HG02763 (cell line): ENCODE results near the gene CLECL1.
"Not testable (repeated sequence)": the region's sequence is repeated elsewhere in the genome, so short reads cannot be mapped to it uniquely, and the experiment has no call there.

ENCODE experiments used
- ATAC-seq: cut with Tn5 transposase; IDR thresholded peaks from one replicate; pipeline ENCODE4 v1.9.1; 2021; ENCODE audit warnings: mild to moderate bottlenecking, moderate library complexity; ENCODE audit not compliant: unreplicated experiment

CLECL1 gene

GRCh38 chr12:9752145-9752933 lies 19.4 kb upstream of the CLECL1 start:
- ATAC-seq, result no peak

GRCh38 chr12:9751204-9752144 lies 18.6 kb upstream of the CLECL1 start:
- ATAC-seq, result no peak

- ATAC-seq, result peak; percentile 69
Measured at GRCh38 chr12:9750276-9751203, 17.6 kb upstream of the CLECL1 start.

GRCh38 chr12:9749640-9750039 lies 16.7 kb upstream of the CLECL1 start:
- no peak for ATAC-seq

- ATAC-seq, result no peak
Measured at GRCh38 chr12:9745199-9745598, 12.3 kb upstream of the CLECL1 start.

- no peak for ATAC-seq
Measured at GRCh38 chr12:9742661-9743060, 9.8 kb upstream of the CLECL1 start.

GRCh38 chr12:9741726-9742125 lies 8.8 kb upstream of the CLECL1 start:
- peak; percentile 80 for ATAC-seq

- ATAC-seq, result no peak
Measured at GRCh38 chr12:9740106-9740750, 7.3 kb upstream of the CLECL1 start.

- not testable (repeated sequence) for ATAC-seq
Measured at GRCh38 chr12:9739404-9740105, 6.7 kb upstream of the CLECL1 start.

GRCh38 chr12:9738905-9739304 lies 6.0 kb upstream of the CLECL1 start:
- ATAC-seq, result not testable (repeated sequence)

GRCh38 chr12:9736936-9737705 lies 4.2 kb upstream of the CLECL1 start:
- ATAC-seq, result no peak

- ATAC-seq, result no peak
Measured at GRCh38 chr12:9735601-9736000, 2.7 kb upstream of the CLECL1 start.

- peak; percentile 35 for ATAC-seq
Measured at GRCh38 chr12:9731797-9732196, 1.1 kb downstream of the CLECL1 start.

GRCh38 chr12:9731393-9731792 lies 1.5 kb downstream of the CLECL1 start:
- ATAC-seq, result no peak

- ATAC-seq, result no peak
Measured at GRCh38 chr12:9730591-9730990, 2.3 kb downstream of the CLECL1 start.

- ATAC-seq, result no peak
Measured at GRCh38 chr12:9730011-9730410, 2.9 kb downstream of the CLECL1 start.

- no peak for ATAC-seq
Measured at GRCh38 chr12:9729082-9729481, 3.8 kb downstream of the CLECL1 start.

- ATAC-seq, result no peak
Measured at GRCh38 chr12:9727813-9728212, 5.1 kb downstream of the CLECL1 start.
